ENCODE data around the gene SRSF2.

- no peak for TF ChIP-seq TAF1 (IDR thresholded peaks at IDR 0.05; ENCODE audit: borderline replicate concordance, low read depth, low read length)
- no peak for TF ChIP-seq POLR2A (IDR thresholded peaks at IDR 0.05; ENCODE audit: low read depth, low read length)
- no peak for TF ChIP-seq POLR2AphosphoS5 (IDR thresholded peaks at IDR 0.05; ENCODE audit: low read depth, low read length)
Measured at GRCh38 chr17:76753061-76753961, 16.2 kb upstream of the SRSF2 start.
